ENCODE measurements around the gene SOX8. TPM values are rescaled to one million over a fixed set of nuclear protein-coding genes. Genes with fewer than 3 reads are reported as not detected.
A peak's percentile ranks its signal among the peaks of the same experiment; 100 is the strongest.

The SOX8 gene
- polyA plus RNA-seq, 3 donors: not detected

GRCh38 chr16:1018447-1019198 lies 37.1 kb downstream of the SOX8 start:
- WGBS (ENCODE audit: insufficient coverage): 94% methylated on average over 2 of the region's 15 CpGs
- no peaks in the 10 kb centered on the region for H3K36me3 Mint-ChIP-seq

More at GRCh38 chr16:1018447-1019198, 37.1 kb downstream of the SOX8 start:
- Histone ChIP-seq H3K9ac (ENCODE audit: insufficient read depth, low read length, poor library complexity, severe bottlenecking) (no peak overlapping the region), H4K20me1 (ENCODE audit: insufficient read depth, low read length) (no peaks in the 10 kb centered on the region), H3K27me3 (ENCODE audit: control insufficient read depth in 2 of 2, insufficient read depth in 2 of 2, low read length in 2 of 2) (no peaks in the 10 kb centered on the region), H3K36me3 (replicated peaks in 1 of 2; ENCODE audit: control insufficient read depth in 1 of 2, insufficient read depth in 2 of 2, low read length in 2 of 2) (no peaks in the 10 kb centered on the region), H3K9me3 (replicated peaks in 1 of 2; ENCODE audit: control insufficient read depth in 1 of 2, insufficient read depth in 1 of 2, low read length in 2 of 2) (no peaks in the 10 kb centered on the region), H3K27ac (ENCODE audit: low read depth in 1 of 2, low read length in 2 of 2) (no peak overlapping the region), H2AFZ (ENCODE audit: insufficient read depth, low read depth, low read length, poor library complexity, severe bottlenecking) (no peak overlapping the region), H3K4me3 (replicated peaks in 1 of 3; ENCODE audit: low read depth in 2 of 3, low read length in 3 of 3) (no peak overlapping the region), H3K79me2 (ENCODE audit: insufficient read depth, low read length) (no peaks in the 10 kb centered on the region), H3K4me1 (ENCODE audit: control insufficient read depth in 1 of 2, insufficient read depth in 2 of 2, low read length in 2 of 2) (no peaks in the 10 kb centered on the region), H3K4me2 (replicated peaks; ENCODE audit: extremely low read depth, low read length, poor library complexity, severe bottlenecking) (no peak overlapping the region)
- H3K27ac Mint-ChIP-seq: no peak overlapping the region
- no peaks in the 10 kb centered on the region for H3K4me1 Mint-ChIP-seq
- TF ChIP-seq CTCF (IDR thresholded peaks at IDR 0.05): no peak
- H3K9me3 Mint-ChIP-seq: no peaks in the 10 kb centered on the region
- intact Hi-C loops (cut with micrococcal nuclease): no loop called here
- peak overlapping the region in 1 of 2 donors; percentile 34 for H3K4me3 Mint-ChIP-seq
- DNase-seq: no peak
- peaks cover 2 to 5% (median 4%) of the 10 kb centered on the region in 3 donors for H3K27me3 Mint-ChIP-seq (ENCODE audit: low read depth in 3 of 3)
